GM18498 (cell line): Measurements from ENCODE around the gene RAP1A.

Experiments
- ATAC-seq: cut with Tn5 transposase; IDR thresholded peaks from one replicate; pipeline ENCODE4 v1.9.1; 2021; ENCODE audit warnings: mild to moderate bottlenecking, moderate library complexity; ENCODE audit not compliant: unreplicated experiment

The RAP1A gene

GRCh38 chr1:111751906-111752575, 132.5 kb downstream of the RAP1A start:
- ATAC-seq, result no peak

- no peak for ATAC-seq
Observed at GRCh38 chr1:111754984-111755330, 135.4 kb downstream of the RAP1A start.

GRCh38 chr1:111755331-111756123, 135.9 kb downstream of the RAP1A start, which contains the start of gene DDX20:
Gene DDX20, plus strand, starts transcription at chr1:111755901. Its CDS starts 24 bp downstream, at chr1:111755925.
- peak; percentile 92 for ATAC-seq

- ATAC-seq, result peak; percentile 14
Observed at GRCh38 chr1:111756124-111756513, 136.5 kb downstream of the RAP1A start.

- no peak for ATAC-seq
Observed at GRCh38 chr1:111758373-111758772, 138.8 kb downstream of the RAP1A start.

GRCh38 chr1:111761717-111762116, 142.1 kb downstream of the RAP1A start:
- no peak for ATAC-seq

GRCh38 chr1:111762332-111762731, 142.7 kb downstream of the RAP1A start:
- no peak for ATAC-seq
